SK-N-SH (cell line): ENCODE measurements around the gene FYN.

ENCODE experiments used
- EP300 ChIP-seq, 2 experiments: IDR thresholded peaks; 2 replicates each; pipeline versions ENCODE4 v1.4.0 to v1.6.1; 2012; ENCODE audit warnings: borderline replicate concordance in 1 of 2, low read depth in 1 of 2, low read length in 1 of 2
- EZH2phosphoT487 ChIP-seq: fragments of 200-600 bp; sonication (generic); IDR thresholded peaks from 2 replicates; pipeline ENCODE4 v1.6.1; 2017; ENCODE audit warnings: low read depth, mixed run types, mild to moderate bottlenecking, antibody characterized with exemption, moderate library complexity, borderline replicate concordance
- MXI1 ChIP-seq: IDR thresholded peaks from 2 replicates; pipeline ENCODE4 v1.6.1; 2012; ENCODE audit warnings: mild to moderate bottlenecking, low read depth, low read length, improper control_type of control experiment
- NRF1 ChIP-seq: IDR thresholded peaks from 2 replicates; pipeline ENCODE4 v1.6.1; 2012; ENCODE audit warnings: low read depth, mild to moderate bottlenecking, low read length
- RFX5 ChIP-seq: IDR thresholded peaks from 2 replicates; pipeline ENCODE4 v1.6.1; 2012; ENCODE audit warnings: mild to moderate bottlenecking, improper control_type of control experiment, low read length
- SIN3A ChIP-seq: IDR thresholded peaks from 2 replicates; pipeline ENCODE4 v1.6.1; 2012; ENCODE audit warnings: low read depth, mild to moderate bottlenecking, low read length, moderate library complexity, borderline replicate concordance
- ZBTB33 ChIP-seq: IDR thresholded peaks from 2 replicates; pipeline ENCODE4 v1.4.0; 2012; ENCODE audit warnings: low read depth, borderline replicate concordance
- TF ChIP-seq, protein P1 (sequence below): fragments of 200-600 bp; sonication (generic); IDR thresholded peaks from 2 replicates; pipeline ENCODE4 v1.6.1; 2017; ENCODE audit warnings: antibody characterized with exemption, mild to moderate bottlenecking, moderate library complexity

DNA sequence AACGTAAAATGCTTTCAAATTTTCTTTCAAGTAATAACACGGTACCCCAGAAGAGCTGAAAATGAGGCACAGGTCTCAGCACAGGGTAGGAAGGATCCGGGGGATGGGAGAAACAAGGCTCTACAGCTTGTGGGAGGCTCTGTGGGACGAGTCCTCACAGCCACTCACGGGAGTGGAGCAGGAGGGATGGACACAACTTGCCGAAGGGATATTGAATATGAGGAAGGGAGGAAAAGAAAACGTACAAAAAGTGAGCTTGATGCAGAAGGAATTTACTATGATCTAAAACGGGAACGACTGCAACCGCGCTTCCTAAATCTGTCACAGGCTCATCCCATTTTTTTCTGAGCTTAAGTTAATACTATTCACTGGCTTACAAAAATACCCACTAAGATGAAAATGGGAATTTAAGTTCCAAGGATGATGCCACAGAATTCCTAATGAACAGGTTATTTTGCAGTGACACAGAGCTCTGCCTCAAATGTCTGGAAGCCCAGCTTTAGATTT, 72.9 kb downstream of the FYN start:
- no peak for TF ChIP-seq RFX5
- TF ChIP-seq, protein P1, sequence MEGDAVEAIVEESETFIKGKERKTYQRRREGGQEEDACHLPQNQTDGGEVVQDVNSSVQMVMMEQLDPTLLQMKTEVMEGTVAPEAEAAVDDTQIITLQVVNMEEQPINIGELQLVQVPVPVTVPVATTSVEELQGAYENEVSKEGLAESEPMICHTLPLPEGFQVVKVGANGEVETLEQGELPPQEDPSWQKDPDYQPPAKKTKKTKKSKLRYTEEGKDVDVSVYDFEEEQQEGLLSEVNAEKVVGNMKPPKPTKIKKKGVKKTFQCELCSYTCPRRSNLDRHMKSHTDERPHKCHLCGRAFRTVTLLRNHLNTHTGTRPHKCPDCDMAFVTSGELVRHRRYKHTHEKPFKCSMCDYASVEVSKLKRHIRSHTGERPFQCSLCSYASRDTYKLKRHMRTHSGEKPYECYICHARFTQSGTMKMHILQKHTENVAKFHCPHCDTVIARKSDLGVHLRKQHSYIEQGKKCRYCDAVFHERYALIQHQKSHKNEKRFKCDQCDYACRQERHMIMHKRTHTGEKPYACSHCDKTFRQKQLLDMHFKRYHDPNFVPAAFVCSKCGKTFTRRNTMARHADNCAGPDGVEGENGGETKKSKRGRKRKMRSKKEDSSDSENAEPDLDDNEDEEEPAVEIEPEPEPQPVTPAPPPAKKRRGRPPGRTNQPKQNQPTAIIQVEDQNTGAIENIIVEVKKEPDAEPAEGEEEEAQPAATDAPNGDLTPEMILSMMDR = no peak
- TF ChIP-seq SIN3A = no peak
- no peak for TF ChIP-seq EZH2phosphoT487
- no peak for TF ChIP-seq NRF1
- no peak for TF ChIP-seq MXI1
- no peak for TF ChIP-seq EP300 (IDR thresholded peaks at IDR 0.05; ENCODE audit: borderline replicate concordance in 1 of 2, low read depth in 1 of 2, low read length in 1 of 2)
- no peak for TF ChIP-seq ZBTB33
